ENCODE results near the gene SP140L.
"Not testable (repeated sequence)": the region's sequence is repeated elsewhere in the genome, so short reads cannot be mapped to it uniquely, and the experiment has no call there.

SP140L gene

GRCh38 chr2:230326453-230327417, at the start of gene SP140L:
SP140L (plus strand) TSS chr2:230327193; CDS start chr2:230327270, 77 bp downstream.
- DNase-seq (ENCODE audit: low read depth, low spot score), result peak; percentile 19

GRCh38 chr2:230282936-230283335, 44.1 kb upstream of the SP140L start:
- DNase-seq (ENCODE audit: low read depth, low spot score), result no peak

GRCh38 chr2:230286048-230286447, 40.9 kb upstream of the SP140L start:
- DNase-seq (ENCODE audit: low read depth, low spot score), result no peak

DNA sequence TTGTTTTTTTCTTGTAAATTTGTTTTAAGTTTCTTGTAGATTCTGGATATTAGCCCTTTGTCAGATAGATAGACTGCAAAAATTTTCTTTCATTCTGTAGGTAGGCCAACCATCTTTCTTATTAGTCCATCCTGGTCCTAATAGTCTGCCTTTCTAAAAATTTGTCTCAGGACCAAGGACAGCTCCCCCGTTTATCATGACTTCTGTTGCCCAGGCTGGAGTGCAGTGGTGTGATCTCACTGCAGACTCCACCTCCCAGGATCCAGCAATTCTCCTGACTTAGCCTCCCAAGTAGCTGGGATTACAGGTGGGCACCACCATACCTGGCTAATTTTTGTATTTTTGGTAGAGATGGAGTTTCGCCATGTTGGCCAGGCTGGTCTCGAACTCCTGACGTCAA, 37.7 kb upstream of the SP140L start:
- DNase-seq (ENCODE audit: low read depth, low spot score), result peak; percentile 25

DNA sequence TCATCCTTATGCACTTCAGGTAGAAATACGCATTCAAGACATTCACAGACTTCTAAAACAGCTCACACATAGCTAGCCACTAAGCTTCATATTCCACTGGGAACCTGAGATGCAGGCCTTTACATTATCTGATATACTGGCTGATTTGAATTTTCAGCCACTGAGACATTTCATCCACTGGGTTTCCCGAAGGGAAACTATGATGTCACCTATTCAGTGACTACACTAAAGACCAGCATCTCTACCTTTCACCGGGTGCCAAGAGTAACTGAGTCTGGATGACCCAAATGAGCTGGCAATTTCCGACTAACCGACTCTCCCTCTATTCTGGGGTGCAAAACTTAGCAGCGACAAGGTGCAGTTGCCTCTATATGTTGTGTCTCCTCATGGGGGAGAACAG, 31.8 kb upstream of the SP140L start:
- no peak for DNase-seq (ENCODE audit: low read depth, low spot score)

DNA sequence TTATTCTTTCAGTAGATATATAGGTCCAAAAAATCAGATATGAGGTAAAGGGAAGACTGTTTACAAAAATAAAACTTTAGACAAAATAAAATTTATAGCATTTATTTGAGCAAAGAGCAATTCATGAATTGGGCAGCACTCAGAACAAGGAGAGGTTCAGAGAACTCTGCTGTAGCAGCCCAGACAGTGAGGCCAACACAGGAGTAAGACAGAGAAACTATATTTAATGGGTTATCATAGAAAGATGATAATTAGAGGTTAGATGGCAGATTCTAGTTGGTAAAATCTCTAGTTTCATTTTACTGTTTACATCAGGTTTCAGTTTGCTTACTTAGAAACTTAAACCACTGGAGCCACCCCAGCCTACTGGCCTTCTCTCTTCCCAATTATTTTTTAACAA, 30.1 kb upstream of the SP140L start:
- DNase-seq (ENCODE audit: low read depth, low spot score), result no peak

DNA sequence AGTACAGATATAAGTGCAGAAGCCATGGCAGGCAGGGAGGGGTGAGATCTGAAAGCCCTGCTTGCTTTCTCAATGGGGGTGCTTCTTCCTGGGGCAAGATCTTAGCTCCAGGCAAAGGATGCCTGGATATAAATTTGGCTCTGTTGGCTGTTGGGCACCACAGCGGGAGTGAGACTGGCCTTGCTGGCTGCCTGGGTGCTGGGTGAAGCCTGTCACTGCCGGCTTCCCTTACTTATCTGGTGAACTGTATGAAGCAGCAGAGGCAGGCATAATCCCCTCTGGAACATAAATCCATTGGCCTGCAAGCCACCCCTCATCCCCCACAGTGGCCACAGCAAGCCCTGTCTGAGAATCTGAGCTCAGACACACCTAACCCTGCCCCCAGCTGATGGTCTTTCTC, 27.4 kb upstream of the SP140L start:
- DNase-seq (ENCODE audit: low read depth, low spot score), result no peak

- no peak for DNase-seq (ENCODE audit: low read depth, low spot score)
Measured at GRCh38 chr2:230305416-230306275, 21.3 kb upstream of the SP140L start.

- no peak for DNase-seq (ENCODE audit: low read depth, low spot score)
Measured at GRCh38 chr2:230306474-230306873, 20.5 kb upstream of the SP140L start.

GRCh38 chr2:230307485-230307884, 19.5 kb upstream of the SP140L start:
- no peak for DNase-seq (ENCODE audit: low read depth, low spot score)

- no peak for DNase-seq (ENCODE audit: low read depth, low spot score)
Measured at GRCh38 chr2:230308402-230309000, 18.5 kb upstream of the SP140L start.

DNA sequence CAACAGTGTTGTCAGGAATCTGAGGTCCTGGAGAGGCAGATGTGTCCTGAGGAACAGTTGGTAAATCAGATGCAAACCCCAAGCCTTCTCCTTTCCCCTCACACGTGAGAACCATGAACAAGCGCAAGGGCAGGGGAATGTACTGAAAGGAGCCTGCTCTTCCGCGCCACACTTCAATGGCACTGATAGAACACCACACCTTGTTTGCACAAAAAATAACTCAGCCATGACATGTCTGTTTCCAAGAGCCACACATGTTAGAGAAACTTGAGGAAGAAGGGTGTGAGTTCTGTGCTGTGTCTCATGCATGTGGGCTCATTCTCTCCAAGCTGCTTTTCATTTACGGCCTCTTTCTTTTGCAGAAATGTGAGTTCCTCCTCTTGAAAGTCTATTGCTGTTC, 16.2 kb upstream of the SP140L start:
- not testable (repeated sequence) for DNase-seq (ENCODE audit: low read depth, low spot score)

DNA sequence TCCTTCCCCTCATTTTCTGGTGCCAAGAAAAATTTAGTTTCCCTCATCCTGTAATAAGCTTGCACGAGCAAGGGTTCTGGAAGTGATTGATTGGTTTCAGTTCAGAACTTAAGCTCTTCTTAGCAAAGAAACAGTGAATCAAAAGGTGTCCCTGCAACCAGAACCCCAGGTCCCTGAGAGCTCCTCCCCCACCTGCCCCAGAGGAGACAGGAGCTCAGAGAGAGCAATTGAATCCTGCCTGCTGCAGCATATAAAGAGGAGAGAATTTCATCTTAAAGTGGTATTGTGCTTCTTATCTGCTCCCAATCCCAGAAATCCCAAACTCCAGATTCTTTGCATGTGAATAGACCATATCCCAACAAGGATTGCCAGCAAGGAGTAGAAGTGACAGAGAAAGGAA, 15.4 kb upstream of the SP140L start:
- DNase-seq (ENCODE audit: low read depth, low spot score), result not testable (repeated sequence)

DNA sequence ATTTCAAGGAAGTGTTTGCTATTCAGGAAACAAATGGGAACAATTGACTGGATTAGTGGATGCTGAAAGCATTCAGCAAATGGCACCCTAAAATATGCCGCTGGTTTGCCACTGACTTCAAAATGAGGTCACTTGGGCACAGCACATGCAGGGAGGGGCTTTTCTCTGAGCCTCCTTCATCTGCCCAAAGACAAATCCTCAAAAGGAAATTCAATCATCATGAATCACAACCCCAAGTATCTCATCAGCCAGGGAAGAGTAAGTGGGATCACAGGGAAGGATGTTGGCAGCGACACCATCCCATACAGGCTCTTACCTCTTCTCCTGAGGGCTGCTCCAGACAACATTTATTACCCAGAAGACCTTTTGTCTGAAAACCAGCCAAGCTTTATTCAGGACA, 14.4 kb upstream of the SP140L start:
- no peak for DNase-seq (ENCODE audit: low read depth, low spot score)

DNA sequence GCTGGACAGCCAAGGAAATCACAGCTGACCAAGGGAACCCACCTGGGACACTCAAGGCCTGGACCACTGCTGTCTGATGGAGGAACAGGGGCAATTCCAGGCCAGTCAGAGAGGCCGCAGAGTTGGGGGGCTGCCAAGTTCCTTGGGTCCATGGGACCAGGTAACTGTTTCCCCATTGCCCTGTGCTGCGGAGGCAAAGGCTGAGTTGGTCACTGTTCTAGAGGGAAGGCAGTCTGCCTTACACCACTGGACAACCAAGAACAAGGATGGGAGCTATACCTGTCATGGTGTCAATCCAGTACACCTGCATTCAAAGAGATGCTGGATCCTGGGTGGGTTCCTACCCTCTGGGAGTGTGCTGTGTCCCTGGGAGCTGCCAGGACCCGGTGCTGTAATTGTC, 9.6 kb upstream of the SP140L start:
- DNase-seq (ENCODE audit: low read depth, low spot score), result no peak

- DNase-seq (ENCODE audit: low read depth, low spot score), result no peak
Measured at GRCh38 chr2:230318190-230319121, 8.5 kb upstream of the SP140L start.

GRCh38 chr2:230319211-230319862, 7.7 kb upstream of the SP140L start:
- DNase-seq (ENCODE audit: low read depth, low spot score), result no peak

DNA sequence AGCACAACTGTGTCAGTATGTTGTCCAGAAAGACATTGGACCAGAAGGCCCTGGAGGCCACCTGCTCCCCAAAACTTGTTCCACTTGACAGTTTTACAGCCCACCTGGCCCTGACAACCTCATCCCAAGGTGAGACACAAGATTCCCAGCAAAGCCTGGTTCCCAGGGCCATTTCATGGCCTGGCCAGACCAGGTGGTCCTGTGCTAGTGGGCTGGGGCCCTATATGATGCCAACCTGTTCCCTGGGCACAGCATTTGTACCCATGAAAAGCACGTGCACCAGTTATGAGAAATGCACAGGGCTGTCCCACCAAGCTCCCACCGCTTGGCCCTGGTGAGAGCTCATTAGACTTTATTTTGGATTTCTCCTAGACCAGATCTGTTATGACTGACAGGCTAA, 6.0 kb upstream of the SP140L start:
- DNase-seq (ENCODE audit: low read depth, low spot score), result no peak

- no peak for DNase-seq (ENCODE audit: low read depth, low spot score)
Measured at GRCh38 chr2:230322561-230323384, 4.2 kb upstream of the SP140L start.
